Epithelial cell of proximal tubule (primary cell): Measurements from ENCODE around the gene ZNF274. TPM values are rescaled to one million over a fixed set of nuclear protein-coding genes. Genes with fewer than 3 reads are reported as not detected.

Source experiments
- DNase-seq: peaks from one replicate; pipeline ENCODE4 v3.0.0-alpha.2; 2011; ENCODE audit warnings: low read depth
- H3K4me3 ChIP-seq: 2 replicates; pipeline ENCODE4 v1.5.1; 2011; ENCODE audit warnings: low read depth, mild to moderate bottlenecking, low read length
- total RNA-seq: library from RNA; depleted of rRNA; stranded (reverse); fragments of >200 nt; gene quantifications from 2 replicates; pipeline ENCODE4 v1.2.3, GENCODE V29; 2015
- TF ChIP-seq, protein P1 (sequence below): conservative IDR thresholded peaks from 2 replicates; pipeline ENCODE4 v1.5.1; 2012; ENCODE audit warnings: low read depth, mild to moderate bottlenecking, low read length

The ZNF274 gene
- total RNA-seq, 1 donor from 2014 or later, result 23.6 TPM

DNA sequence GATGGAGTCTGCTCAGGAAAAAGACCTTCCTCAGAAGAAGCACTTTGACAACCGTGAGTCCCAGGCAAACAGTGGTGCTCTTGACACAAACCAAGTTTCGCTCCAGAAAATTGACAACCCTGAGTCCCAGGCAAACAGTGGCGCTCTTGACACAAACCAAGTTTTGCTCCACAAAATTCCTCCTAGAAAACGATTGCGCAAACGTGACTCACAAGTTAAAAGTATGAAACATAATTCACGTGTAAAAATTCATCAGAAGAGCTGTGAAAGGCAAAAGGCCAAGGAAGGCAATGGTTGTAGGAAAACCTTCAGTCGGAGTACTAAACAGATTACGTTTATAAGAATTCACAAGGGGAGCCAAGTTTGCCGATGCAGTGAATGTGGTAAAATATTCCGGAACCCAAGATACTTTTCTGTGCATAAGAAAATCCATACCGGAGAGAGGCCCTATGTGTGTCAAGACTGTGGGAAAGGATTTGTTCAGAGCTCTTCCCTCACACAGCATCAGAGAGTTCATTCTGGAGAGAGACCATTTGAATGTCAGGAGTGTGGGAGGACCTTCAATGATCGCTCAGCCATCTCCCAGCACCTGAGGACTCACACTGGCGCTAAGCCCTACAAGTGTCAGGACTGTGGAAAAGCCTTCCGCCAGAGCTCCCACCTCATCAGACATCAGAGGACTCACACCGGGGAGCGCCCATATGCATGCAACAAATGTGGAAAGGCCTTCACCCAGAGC, 29.6 kb downstream of the ZNF274 start:
- no peak overlapping the region for H3K4me3 ChIP-seq
- TF ChIP-seq, protein P1, sequence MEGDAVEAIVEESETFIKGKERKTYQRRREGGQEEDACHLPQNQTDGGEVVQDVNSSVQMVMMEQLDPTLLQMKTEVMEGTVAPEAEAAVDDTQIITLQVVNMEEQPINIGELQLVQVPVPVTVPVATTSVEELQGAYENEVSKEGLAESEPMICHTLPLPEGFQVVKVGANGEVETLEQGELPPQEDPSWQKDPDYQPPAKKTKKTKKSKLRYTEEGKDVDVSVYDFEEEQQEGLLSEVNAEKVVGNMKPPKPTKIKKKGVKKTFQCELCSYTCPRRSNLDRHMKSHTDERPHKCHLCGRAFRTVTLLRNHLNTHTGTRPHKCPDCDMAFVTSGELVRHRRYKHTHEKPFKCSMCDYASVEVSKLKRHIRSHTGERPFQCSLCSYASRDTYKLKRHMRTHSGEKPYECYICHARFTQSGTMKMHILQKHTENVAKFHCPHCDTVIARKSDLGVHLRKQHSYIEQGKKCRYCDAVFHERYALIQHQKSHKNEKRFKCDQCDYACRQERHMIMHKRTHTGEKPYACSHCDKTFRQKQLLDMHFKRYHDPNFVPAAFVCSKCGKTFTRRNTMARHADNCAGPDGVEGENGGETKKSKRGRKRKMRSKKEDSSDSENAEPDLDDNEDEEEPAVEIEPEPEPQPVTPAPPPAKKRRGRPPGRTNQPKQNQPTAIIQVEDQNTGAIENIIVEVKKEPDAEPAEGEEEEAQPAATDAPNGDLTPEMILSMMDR, result no peak
- no peak for DNase-seq

DNA sequence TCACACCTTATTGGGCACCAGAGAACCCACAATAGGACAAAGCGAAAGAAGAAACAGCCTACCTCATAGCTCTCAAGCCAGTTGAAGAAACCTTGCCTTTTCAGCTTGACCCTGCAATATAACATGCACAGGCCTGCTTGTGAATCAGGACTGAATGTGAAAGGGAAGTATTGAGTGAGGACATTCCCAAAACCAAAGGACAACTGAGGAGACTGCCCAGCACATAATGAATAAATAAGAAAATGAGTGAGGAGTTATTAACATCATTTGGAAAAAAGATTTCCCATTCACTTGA, 30.2 kb downstream of the ZNF274 start:
- no peak for DNase-seq
- TF ChIP-seq, protein P1, result no peak
- H3K4me3 ChIP-seq, result no peak overlapping the region

DNA sequence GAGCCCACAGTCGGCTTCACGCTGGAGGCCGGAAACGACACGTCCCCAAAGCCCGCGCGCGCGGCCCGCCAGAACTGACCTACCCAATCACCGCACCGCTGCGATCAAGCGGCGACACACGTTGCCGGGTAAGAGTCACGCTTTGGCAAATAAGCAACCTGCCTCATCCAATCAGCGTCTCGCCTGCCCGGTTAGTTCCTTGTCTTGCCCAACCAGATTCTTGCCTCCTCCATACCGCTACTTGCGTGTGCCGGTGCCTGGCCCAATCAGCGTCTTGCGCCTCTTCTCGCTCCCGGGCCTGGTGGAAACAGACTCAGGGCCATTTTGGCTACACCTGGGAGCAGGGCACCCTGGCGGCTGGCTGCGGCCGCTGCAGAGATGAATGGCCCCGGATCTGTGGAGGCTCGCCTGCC, 34.2 kb downstream of the ZNF274 start:
- no peak for DNase-seq
- no peak overlapping the region for H3K4me3 ChIP-seq
- TF ChIP-seq, protein P1, result no peak

DNA sequence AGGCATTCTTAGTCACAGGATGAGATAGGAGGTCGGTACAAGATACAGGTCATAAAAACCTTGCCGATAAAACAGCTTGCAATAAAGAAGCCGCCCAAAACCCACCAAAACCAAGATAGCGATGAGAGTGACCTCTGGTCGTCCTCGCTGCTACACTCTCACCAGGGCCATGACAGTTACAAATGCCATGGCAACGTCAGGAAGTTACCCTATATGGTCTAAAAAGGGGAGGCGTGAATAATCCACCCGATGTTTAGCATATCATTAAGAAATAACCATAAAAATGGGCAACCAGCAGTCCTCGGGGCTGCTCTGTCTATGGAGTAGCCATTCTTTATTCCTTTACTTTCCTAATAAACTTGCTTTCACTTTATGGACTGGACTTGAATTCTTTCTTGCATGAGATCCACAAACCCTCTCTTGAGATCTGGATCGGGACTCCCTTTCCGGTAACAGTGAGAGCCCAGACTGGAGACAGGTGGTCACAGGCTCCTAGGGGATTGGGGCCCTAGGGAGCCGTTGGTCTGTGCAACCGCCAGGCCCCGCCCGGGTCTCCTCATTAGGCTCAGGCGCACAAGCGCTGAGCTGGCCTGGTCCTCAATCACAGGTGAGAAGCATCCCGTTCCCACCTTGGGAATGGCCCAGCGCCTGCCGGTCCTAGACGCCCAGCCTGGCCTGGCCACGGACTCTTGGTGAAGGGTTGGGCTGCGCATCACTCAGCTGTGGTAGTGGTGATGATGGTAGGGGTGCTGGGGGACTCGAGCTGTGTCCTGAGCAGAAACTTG, 34.9 kb downstream of the ZNF274 start:
- H3K4me3 ChIP-seq, result no peak overlapping the region
- TF ChIP-seq, protein P1, result no peak
- no peak for DNase-seq

DNA sequence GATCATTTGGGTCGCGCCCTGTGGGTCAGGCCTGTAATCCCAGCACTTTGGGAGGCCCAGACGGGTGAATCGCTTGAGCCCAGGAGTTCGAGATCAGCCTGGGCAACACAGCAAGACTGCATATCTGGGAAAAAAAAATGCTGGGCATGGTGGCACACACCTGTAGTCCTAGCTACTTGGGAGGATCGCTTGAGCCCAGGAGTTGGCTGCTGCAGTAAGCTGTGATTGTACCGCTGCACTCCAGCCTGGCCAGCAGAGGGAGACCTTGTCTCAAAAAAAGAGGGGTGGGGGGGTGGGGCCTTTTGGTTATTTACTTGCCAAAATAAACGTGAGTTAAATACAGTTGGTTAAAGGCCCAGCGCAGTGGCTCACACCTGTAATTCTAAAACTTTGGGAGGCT, 36.0 kb downstream of the ZNF274 start:
- H3K4me3 ChIP-seq, result no peak overlapping the region
- TF ChIP-seq, protein P1, result no peak
- no peak for DNase-seq

DNA sequence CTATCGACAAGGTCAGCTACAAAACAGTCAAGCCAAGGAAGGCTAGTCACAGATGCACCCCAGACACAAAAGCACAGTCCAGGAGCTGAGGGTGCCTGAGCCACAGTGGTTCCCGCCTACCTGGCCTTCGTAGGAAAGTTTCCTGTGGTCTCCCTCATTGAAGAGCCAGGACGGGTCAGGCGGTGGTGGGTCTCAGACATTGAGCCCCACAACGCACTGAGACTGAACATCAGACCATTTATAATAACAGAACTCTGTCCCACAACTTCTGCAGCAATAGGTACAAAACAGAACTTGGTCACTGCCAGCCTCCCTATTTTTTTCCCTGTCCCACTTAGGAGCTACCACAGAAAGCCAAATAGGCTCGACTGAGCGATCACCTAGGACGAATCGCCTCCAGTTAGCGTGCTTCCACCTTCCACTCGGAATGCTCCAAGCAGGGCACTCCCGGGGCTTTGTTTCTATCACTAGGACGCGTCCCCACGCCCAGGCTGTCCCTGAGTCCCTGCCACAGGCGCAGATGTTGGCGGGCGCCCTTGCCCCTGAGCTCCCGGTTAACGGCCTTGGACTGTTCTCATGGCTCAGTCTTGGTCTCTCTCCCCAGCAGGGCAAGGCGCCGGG, 45.2 kb downstream of the ZNF274 start:
- DNase-seq, result no peak
- peak overlapping the region; percentile 91 for H3K4me3 ChIP-seq
- TF ChIP-seq, protein P1, result no peak
